CD4-positive, alpha-beta memory T cell (primary cell): ENCODE results near the gene MAGI2. TPM values are rescaled to one million over a fixed set of nuclear protein-coding genes. Genes with fewer than 3 reads are reported as not detected.

Experiments used
- CTCF ChIA-PET: fragments of 350-600 bp; sonication (Branson Sonifier 250); formaldehyde crosslinking; loops from one replicate; lab custom pipeline; 2021; ENCODE audit warnings: inconsistent platforms; ENCODE audit not compliant: partially characterized antibody; lab: Charles Lee
- POLR2A ChIA-PET: fragments of 350-600 bp; sonication (Branson Sonifier 250); formaldehyde crosslinking; loops from one replicate; lab custom pipeline; 2021; ENCODE audit not compliant: partially characterized antibody; lab: Charles Lee
- DNase-seq, 5 donors: peaks; one replicate each; pipeline versions ENCODE4 v3.0.0 to v3.0.0-alpha.2; 2020 to 2022; ENCODE audit warnings: mixed read lengths in 1 of 5
- H3K27ac ChIP-seq: one replicate; pipeline ENCODE4 v1.7.0; 2013; ENCODE audit warnings: low read depth, low read length
- H3K27me3 ChIP-seq: 2 replicates; pipeline ENCODE4 v1.7.0; 2013; ENCODE audit warnings: mild to moderate bottlenecking, low read length, moderate library complexity; ENCODE audit not compliant: insufficient read depth
- H3K36me3 ChIP-seq: 2 replicates; pipeline ENCODE4 v1.7.0; 2013; ENCODE audit warnings: mild to moderate bottlenecking, low read length, moderate library complexity; ENCODE audit not compliant: insufficient read depth
- H3K4me1 ChIP-seq: 2 replicates; pipeline ENCODE4 v1.7.0; 2013; ENCODE audit warnings: mild to moderate bottlenecking, low read length, moderate library complexity; ENCODE audit not compliant: insufficient read depth
- H3K4me3 ChIP-seq, 2 donors: one replicate each; pipeline ENCODE4 v1.7.0; 2013; ENCODE audit warnings: low read length in 2 of 2, mild to moderate bottlenecking in 1 of 2
- H3K9me3 ChIP-seq, 2 donors: one replicate each; pipeline ENCODE4 v1.7.0; 2013; ENCODE audit warnings: low read length in 2 of 2, control low read depth in 1 of 2; ENCODE audit not compliant: control insufficient read depth in 1 of 2
- H3K27ac Mint-ChIP-seq, 7 donors: one replicate each; pipeline ENCODE4 v1.8.0; 2020 to 2021; ENCODE audit warnings: mixed read lengths in 7 of 7, mild to moderate bottlenecking in 6 of 7, inconsistent platforms in 3 of 7, moderate library complexity in 3 of 7
- H3K27me3 Mint-ChIP-seq, 2 donors: one replicate each; pipeline ENCODE4 v1.8.0; 2020 to 2021; ENCODE audit warnings: mixed read lengths in 2 of 2
- H3K36me3 Mint-ChIP-seq, 2 donors: one replicate each; pipeline ENCODE4 v1.8.0; 2020 to 2021; ENCODE audit warnings: mixed read lengths in 2 of 2, inconsistent platforms in 1 of 2, mild to moderate bottlenecking in 1 of 2
- H3K4me1 Mint-ChIP-seq, 4 donors: one replicate each; pipeline ENCODE4 v1.8.0; 2020 to 2021; ENCODE audit warnings: mixed read lengths in 4 of 4, mild to moderate bottlenecking in 1 of 4
- H3K4me3 Mint-ChIP-seq, 8 donors: one replicate each; pipeline ENCODE4 v1.8.0; 2020 to 2021; ENCODE audit warnings: mixed read lengths in 8 of 8, mild to moderate bottlenecking in 7 of 8, moderate library complexity in 6 of 8, inconsistent platforms in 3 of 8
- H3K9me3 Mint-ChIP-seq, 8 donors: one replicate each; pipeline ENCODE4 v1.8.0; 2020 to 2021; ENCODE audit warnings: mixed read lengths in 8 of 8, mild to moderate bottlenecking in 5 of 8, inconsistent platforms in 3 of 8, moderate library complexity in 1 of 8
- intact Hi-C: fragments of 100-400 bp; cut with micrococcal nuclease; formaldehyde crosslinking; loops from one replicate; pipeline ENCODE4 v1.15.1; 2023
- polyA plus RNA-seq, 2 donors: library from polyadenylated mRNA; unstranded; fragments of 300-500 nt; fragmentation: Illumina TruSeq; gene quantifications; one replicate each; pipeline ENCODE4 v1.2.3, GENCODE V29; 2021
- total RNA-seq, 2 experiments: library from RNA; stranded (reverse); gene quantifications; one replicate each; pipeline ENCODE4 v1.2.3, GENCODE V29; 2021

MAGI2 gene
- total and polyA plus RNA-seq, 4 experiments from 2014 or later = 0.23 to 0.25 TPM; not detected in 2

DNA sequence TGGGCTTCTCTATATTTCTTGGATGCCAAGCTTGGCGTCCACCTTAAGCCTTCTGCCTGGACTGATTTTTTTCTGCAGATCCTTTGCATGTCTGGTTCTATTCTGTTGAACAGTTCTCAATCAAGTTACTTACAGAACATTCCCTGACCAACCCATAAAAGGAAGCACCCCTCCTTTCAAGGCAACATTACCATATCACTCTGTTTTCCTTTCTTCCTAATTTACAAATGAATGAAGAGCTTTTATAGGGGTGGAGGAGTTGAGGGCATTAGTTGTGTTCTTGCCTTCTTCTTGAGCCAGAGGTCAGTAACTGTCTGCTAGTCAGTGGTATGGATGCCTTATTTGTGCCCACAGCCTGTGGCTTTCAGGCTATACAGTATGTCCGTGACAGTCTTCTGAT is 1293.9 kb downstream of the MAGI2 start:
- no peak overlapping the region for H3K27ac ChIP-seq
- H3K4me3 ChIP-seq = no peak overlapping the region
- DNase-seq = no peak
- no peaks in the 10 kb centered on the region for H3K36me3 ChIP-seq
- ChIA-PET POLR2A (no interaction called here), CTCF (no interaction called here)
- H3K9me3 ChIP-seq = no peaks in the 10 kb centered on the region
- Mint-ChIP-seq H3K36me3 (no peaks in the 10 kb centered on the region), H3K9me3 (no peaks in the 10 kb centered on the region), H3K27ac (no peak overlapping the region), H3K4me3 (no peak overlapping the region), H3K27me3 (peaks cover 5 to 23% of the 10 kb centered on the region in 2 donors), H3K4me1 (no peaks in the 10 kb centered on the region)
- no peaks in the 10 kb centered on the region for H3K27me3 ChIP-seq
- H3K4me1 ChIP-seq = no peaks in the 10 kb centered on the region
- intact Hi-C loops = no loop called here

DNA sequence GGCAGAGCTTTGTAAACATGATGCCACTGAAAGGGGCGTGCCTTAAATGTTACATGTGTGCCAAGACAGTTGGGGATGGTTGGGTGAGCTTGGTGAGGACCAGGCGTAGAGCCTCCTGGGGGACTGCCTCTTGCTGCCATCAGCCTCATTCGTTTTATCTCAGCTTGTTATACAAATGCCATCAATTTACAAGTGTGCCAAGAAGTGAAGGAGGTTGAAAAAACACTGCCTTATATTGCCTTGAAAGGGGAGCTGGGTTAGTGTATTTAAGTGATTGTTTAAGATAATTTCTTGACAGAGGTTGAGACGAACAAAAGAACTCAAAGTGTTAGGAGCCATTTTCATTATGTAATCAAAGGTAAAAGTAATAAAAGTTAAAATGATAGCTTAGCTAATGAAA is 1300.2 kb downstream of the MAGI2 start:
- Histone ChIP-seq H3K27me3 (no peaks in the 10 kb centered on the region), H3K36me3 (no peaks in the 10 kb centered on the region), H3K4me1 (no peaks in the 10 kb centered on the region), H3K27ac (no peak overlapping the region), H3K4me3 (no peak overlapping the region), H3K9me3 (no peaks in the 10 kb centered on the region)
- Mint-ChIP-seq H3K9me3 (no peaks in the 10 kb centered on the region), H3K27ac (no peak overlapping the region), H3K27me3 (peaks cover 0 to 7% of the 10 kb centered on the region in 2 donors), H3K4me1 (no peaks in the 10 kb centered on the region), H3K36me3 (no peaks in the 10 kb centered on the region), H3K4me3 (no peak overlapping the region)
- intact Hi-C loops = no loop called here
- CTCF ChIA-PET = no interaction called here
- POLR2A ChIA-PET = no interaction called here
- DNase-seq = no peak

DNA sequence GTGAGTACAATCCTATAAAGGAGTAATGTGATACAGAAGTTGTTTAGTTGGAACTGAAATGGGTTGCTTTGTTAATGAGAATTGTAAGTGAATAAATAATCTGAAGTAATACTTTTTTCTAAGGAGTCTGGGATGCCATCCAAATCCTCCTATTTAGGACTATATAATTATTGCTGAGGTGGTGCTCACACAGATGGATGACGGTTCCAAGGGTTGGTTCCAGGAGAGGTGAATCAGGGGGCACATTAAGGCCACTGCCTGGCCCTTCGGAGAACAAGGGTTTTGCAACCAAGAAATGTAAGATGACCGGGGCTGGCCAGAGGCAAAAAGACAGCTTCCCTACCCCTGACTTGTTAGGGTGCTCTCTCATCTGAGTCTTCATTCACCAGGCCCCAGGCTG is 1302.2 kb downstream of the MAGI2 start:
- Histone ChIP-seq H3K27ac (no peak overlapping the region), H3K9me3 (no peaks in the 10 kb centered on the region), H3K4me3 (no peak overlapping the region), H3K27me3 (no peaks in the 10 kb centered on the region), H3K4me1 (no peaks in the 10 kb centered on the region), H3K36me3 (no peaks in the 10 kb centered on the region)
- Mint-ChIP-seq H3K4me3 (no peak overlapping the region), H3K27ac (no peak overlapping the region), H3K4me1 (no peaks in the 10 kb centered on the region), H3K36me3 (no peaks in the 10 kb centered on the region), H3K27me3 (peaks cover 4 to 10% of the 10 kb centered on the region in 2 donors), H3K9me3 (no peaks in the 10 kb centered on the region)
- no peak for DNase-seq
- ChIA-PET POLR2A (no interaction called here), CTCF (no interaction called here)
- intact Hi-C loops = no loop called here

DNA sequence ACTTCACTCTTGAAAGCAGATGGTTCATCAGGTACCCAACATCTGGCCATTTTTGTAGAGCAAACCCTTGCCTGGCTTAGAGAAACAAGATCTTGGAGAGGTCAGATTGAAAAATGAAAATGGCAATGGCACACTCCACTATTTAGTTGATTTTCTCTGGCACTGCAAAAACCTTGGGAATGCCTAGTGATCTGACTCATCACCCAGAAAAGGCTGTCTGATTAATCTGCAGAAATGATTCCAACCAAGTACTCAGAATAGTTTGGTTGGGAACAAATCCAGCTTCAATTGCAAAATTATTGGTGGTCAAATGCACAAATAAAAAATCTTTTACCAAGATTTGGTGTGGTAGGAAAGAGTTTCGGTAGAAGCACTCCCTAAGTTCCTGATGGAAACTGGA is 1303.7 kb downstream of the MAGI2 start:
- no peak overlapping the region for H3K27ac Mint-ChIP-seq
- Histone ChIP-seq H3K4me1 (no peaks in the 10 kb centered on the region), H3K27ac (no peak overlapping the region), H3K9me3 (no peaks in the 10 kb centered on the region), H3K27me3 (no peaks in the 10 kb centered on the region), H3K36me3 (no peaks in the 10 kb centered on the region), H3K4me3 (no peak overlapping the region)
- H3K4me3 Mint-ChIP-seq = no peak overlapping the region
- H3K4me1 Mint-ChIP-seq = no peaks in the 10 kb centered on the region
- intact Hi-C loops = no loop called here
- no peaks in the 10 kb centered on the region for H3K36me3 Mint-ChIP-seq
- H3K9me3 Mint-ChIP-seq = no peaks in the 10 kb centered on the region
- H3K27me3 Mint-ChIP-seq = peaks cover 8 to 12% of the 10 kb centered on the region in 2 donors
- POLR2A ChIA-PET = no interaction called here
- CTCF ChIA-PET = interaction anchor here (0.6 kb wide), 1 partner anchor 490 kb away, joined by 3 read pairs; no protein-coding TSS in a partner anchor
- no peak for DNase-seq

DNA sequence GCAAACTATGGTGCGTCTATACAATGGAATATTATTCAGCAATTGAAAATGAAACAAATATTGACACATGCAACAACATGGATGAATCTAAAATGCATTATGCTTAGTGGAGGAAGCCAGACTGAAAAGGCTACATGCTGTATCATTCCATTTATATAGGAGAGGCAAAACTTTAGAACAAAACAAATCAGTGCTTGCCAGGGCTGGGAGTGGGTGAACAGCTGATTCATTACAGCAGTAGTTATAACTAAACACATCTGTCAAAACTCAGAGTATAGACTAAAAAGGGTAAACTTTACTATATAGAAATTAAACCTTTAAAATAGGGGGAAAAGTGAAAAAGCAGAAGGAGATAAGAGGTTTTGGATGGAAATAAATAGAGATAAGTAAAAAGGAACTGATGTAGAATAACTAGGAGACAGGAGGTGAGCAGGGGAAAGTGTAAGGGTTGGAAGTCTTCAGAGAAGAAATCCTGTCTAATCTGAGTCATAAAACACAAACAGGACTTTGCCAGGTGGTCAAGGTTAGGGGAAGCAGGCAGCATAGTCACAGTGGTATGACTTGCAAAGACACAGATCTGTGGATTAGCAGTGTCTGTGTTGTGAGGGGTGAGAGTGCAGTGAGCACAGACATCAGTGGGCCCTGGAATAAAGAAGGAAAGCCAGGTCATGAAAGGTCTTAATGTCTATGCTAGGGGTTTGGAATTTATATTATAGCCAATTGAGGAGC is 1305.1 kb downstream of the MAGI2 start:
- Histone ChIP-seq H3K36me3 (no peaks in the 10 kb centered on the region), H3K9me3 (no peaks in the 10 kb centered on the region), H3K27me3 (no peaks in the 10 kb centered on the region), H3K4me1 (no peaks in the 10 kb centered on the region), H3K27ac (no peak overlapping the region), H3K4me3 (no peak overlapping the region)
- ChIA-PET POLR2A (no interaction called here), CTCF (interaction anchor here (1.0 kb wide), 1 partner anchor 12 kb away, joined by 3 read pairs; no protein-coding TSS in a partner anchor)
- Mint-ChIP-seq H3K36me3 (no peaks in the 10 kb centered on the region), H3K9me3 (no peaks in the 10 kb centered on the region), H3K27ac (no peak overlapping the region), H3K4me3 (no peak overlapping the region), H3K4me1 (no peaks in the 10 kb centered on the region), H3K27me3 (peaks cover 4 to 14% of the 10 kb centered on the region in 2 donors)
- intact Hi-C loops = no loop called here
- DNase-seq = no peak

DNA sequence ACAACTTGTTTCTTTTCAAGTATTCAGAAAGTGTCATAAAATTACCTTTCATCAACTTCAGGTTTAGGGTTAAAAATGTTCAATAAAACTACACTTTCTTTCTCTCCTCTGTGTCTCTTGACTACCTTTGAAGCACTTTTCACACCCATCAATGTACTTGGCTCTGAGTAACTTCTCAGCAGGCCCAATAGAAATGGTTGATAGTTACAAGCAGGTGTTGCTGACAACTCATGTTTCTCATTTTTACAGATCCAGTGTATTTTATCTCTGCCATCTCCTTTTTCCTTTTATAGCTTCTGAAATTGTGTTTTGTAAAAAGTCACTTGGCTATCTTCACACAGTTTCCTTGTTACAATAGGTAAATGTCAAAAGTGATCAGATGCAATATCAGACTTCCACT is 1306.9 kb downstream of the MAGI2 start:
- DNase-seq = no peak
- H3K27me3 ChIP-seq = no peaks in the 10 kb centered on the region
- H3K36me3 Mint-ChIP-seq = no peaks in the 10 kb centered on the region
- H3K4me1 ChIP-seq = no peaks in the 10 kb centered on the region
- no peaks in the 10 kb centered on the region for H3K36me3 ChIP-seq
- no peaks in the 10 kb centered on the region for H3K4me1 Mint-ChIP-seq
- ChIA-PET POLR2A (no interaction called here), CTCF (interaction anchor here (1.0 kb wide), 1 partner anchor 22 kb away, joined by 5 read pairs; no protein-coding TSS in a partner anchor)
- H3K4me3 Mint-ChIP-seq = no peak overlapping the region
- H3K27ac Mint-ChIP-seq = no peak overlapping the region
- peaks cover 4 to 14% of the 10 kb centered on the region in 2 donors for H3K27me3 Mint-ChIP-seq
- intact Hi-C loops = no loop called here
- H3K9me3 ChIP-seq = no peaks in the 10 kb centered on the region
- H3K9me3 Mint-ChIP-seq = no peaks in the 10 kb centered on the region
- H3K4me3 ChIP-seq = no peak overlapping the region
- no peak overlapping the region for H3K27ac ChIP-seq

DNA sequence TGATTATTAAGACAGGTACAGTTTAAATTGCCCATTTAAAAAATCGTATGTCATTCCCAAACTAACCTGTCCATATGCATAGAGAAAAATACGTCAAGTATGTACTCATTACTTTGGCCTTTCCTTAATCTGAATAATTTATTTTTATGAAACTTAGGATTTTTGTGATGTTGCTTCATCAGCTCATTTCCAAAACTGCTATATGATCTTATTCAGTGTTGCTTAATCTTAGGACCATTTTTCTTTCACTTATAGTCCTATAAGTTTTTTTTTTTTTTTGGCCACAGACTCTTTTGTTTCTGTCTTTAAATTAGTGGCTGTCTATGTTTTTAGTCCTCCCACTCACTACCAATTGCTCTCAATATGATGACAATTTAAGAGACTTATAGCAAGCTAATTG is 1309.8 kb downstream of the MAGI2 start:
- Histone ChIP-seq H3K27me3 (no peaks in the 10 kb centered on the region), H3K4me1 (no peaks in the 10 kb centered on the region), H3K36me3 (no peaks in the 10 kb centered on the region), H3K27ac (no peak overlapping the region), H3K4me3 (no peak overlapping the region), H3K9me3 (no peaks in the 10 kb centered on the region)
- ChIA-PET POLR2A (no interaction called here), CTCF (no interaction called here)
- Mint-ChIP-seq H3K4me1 (peaks cover 0 to 1% (median 0%) of the 10 kb centered on the region in 4 donors), H3K4me3 (no peak overlapping the region), H3K9me3 (no peaks in the 10 kb centered on the region), H3K36me3 (no peaks in the 10 kb centered on the region), H3K27ac (no peak overlapping the region), H3K27me3 (peaks cover 8 to 14% of the 10 kb centered on the region in 2 donors)
- no peak for DNase-seq
- intact Hi-C loops = no loop called here
